GM23248 (cell line): Measurements from ENCODE around the gene LDLRAD4.

Source experiments
- EZH2 ChIP-seq: fragments of 200-600 bp; sonication (generic); IDR thresholded peaks from 2 replicates; pipeline ENCODE4 v1.6.1; 2018; ENCODE audit warnings: antibody characterized with exemption, mild to moderate bottlenecking; ENCODE audit not compliant: insufficient read depth, poor library complexity, severe bottlenecking
- EZH2phosphoT487 ChIP-seq: fragments of 200-600 bp; sonication (generic); IDR thresholded peaks from 2 replicates; pipeline ENCODE4 v1.6.1; 2018; ENCODE audit warnings: antibody characterized with exemption, moderate library complexity, mild to moderate bottlenecking, low read depth; ENCODE audit not compliant: insufficient read depth

DNA sequence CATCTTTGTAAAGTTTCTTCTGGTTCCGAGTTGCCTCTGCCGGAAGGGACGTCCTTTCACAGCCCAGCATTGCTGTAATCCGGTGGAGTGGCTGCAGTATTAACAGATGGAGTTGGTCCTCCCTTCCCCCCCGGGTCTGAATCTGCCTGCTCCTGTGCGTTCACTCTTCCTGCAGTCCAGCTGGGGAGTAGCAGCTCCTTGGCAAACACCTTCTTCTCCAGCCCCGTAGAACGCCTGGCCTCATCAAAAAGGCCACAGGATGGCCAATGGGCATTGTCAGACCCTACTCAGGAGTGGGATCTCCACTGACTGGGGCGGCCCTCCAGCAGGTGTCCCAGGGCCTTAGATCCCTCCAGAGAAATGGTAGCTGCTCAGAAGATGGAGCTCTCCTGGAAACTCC is 273.8 kb downstream of the LDLRAD4 start:
- no peak for TF ChIP-seq EZH2
- no peak for TF ChIP-seq EZH2phosphoT487
